Measurements from ENCODE around the gene TMC6.

Gene TMC6

GRCh38 chr17:78137392-78138203, 9.0 kb upstream of the TMC6 start:
- no peak for DNase-seq (ENCODE audit: low spot score)

- no peak for DNase-seq (ENCODE audit: low spot score)
These were observed 7.4 kb upstream of the TMC6 start for GRCh38 chr17:78135858-78136500.

DNA sequence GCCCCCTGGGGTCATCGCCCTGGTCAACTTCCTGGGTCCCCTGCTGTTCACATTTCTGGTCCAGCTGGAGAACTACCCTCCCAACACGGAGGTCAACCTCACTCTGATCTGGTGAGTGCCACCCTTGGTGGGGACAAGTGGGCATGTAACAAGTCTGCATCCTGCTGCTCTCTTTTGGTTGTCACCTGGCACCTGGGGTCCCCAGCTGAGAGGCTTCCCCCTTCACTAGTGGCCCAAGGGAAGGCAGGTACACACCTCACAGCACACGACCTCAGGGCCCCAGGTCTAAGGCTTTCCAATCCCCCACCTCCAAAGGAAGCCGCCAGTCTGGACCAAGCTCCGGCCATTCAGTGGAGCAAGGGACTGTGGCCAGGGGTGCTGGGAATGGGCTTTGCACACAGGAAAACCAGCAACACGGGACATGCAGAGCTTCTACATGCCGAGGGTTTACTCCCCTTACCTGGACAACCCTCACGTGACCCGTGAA, 6.4 kb upstream of the TMC6 start:
- no peak for DNase-seq (ENCODE audit: low spot score)

- peak; percentile 65 for DNase-seq (ENCODE audit: low spot score)
These were observed 5.7 kb upstream of the TMC6 start for GRCh38 chr17:78133971-78134898.

- DNase-seq (ENCODE audit: low spot score), result no peak
These were observed 4.8 kb upstream of the TMC6 start for GRCh38 chr17:78133179-78133951.

- no peak for DNase-seq (ENCODE audit: low spot score)
These were observed 4.2 kb upstream of the TMC6 start for GRCh38 chr17:78132767-78133178.

DNA sequence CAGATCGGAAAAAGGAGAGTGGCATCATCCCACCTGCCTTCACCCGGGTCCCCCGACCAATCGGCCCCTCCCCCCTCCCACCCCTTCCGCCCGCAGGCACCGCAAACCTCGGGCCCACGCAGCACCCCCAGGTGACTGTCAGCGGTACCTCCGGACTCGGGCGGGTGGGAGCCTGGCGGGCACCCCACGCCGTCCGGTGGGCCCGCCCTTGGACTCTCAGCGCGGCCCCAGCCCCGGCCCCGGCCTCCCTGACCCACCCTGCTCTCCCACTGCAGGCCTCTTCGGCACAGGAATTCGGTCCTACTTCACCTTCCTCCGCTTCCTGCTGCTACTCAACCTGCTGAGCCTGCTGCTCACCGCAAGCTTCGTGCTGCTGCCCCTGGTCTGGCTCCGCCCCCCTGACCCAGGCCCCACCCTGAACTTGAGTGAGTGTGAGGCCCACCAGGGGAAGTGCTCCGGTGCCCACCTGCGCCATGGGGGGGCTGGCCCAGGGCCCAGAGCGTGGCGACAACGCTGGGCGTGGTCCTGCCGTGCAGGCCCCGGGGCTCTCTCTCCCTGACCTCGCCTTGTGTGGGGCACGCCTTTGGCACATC, 3.6 kb upstream of the TMC6 start:
- DNase-seq (ENCODE audit: low spot score), result no peak

GRCh38 chr17:78131172-78132083, 2.9 kb upstream of the TMC6 start:
- peak; percentile 56 for DNase-seq (ENCODE audit: low spot score)

- peak; percentile 71 for DNase-seq (ENCODE audit: low spot score)
These were observed 2.0 kb upstream of the TMC6 start, which contains the start of gene TMC8 for GRCh38 chr17:78130437-78131101. TMC8 (plus strand) TSS chr17:78130771; CDS start chr17:78131589, 818 bp downstream.

DNA sequence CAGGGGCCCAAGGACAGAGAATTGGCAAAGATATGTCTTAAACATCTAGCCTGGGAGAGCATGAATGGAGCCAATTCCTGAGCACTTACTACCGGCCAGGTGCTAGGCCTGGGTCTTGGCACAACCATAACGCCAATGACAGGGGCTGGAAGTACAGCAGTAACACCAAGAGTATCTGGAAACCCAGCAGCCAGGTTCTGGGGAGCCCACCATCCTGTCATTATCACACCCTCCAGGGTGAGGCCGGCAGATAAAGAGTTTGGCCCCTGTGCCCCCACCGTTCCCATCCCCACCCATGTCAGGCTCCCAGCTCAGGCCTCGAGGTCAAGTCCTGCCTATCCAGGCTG, 1.5 kb upstream of the TMC6 start:
- DNase-seq (ENCODE audit: low spot score), result no peak

DNA sequence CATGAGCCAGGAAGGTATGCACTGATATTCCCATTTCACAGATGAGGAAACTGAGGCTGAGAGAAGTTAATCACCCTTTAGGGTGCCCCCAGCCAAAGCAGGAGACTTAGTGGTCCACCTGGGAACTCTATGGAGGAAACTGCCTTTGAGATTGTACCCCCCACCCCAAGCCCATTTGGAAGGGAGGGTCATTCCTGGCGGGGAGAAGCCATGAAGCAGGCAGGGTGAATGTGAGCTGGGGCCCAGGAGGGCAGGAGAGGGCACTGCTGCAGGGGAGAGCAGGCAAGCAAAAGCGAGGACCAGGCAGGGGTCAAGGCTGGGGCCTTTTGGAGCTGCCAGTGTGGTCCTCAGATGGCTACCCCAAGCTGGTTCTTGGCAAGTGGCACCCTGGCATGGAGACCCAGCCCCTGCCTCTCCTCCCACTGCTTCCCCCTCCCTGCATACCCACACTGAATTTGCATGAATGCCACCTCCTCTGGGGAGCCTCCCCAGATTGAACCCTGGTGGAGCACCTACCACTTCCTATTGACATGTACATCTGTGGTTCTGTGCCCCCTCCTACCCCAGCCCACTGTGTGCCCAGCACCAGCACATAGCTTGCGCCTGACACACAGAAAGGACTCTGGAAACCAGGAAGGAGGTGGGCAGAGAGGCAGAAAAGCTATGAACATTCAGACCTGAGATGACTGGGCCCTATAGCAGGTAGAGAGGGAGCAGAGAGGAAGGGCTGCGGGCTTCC, 965 bp upstream of the TMC6 start:
- DNase-seq (ENCODE audit: low spot score), result no peak

- DNase-seq (ENCODE audit: low spot score), result no peak
These were observed 536 bp downstream of the TMC6 start for GRCh38 chr17:78127888-78128550.

- peak; percentile 92 for DNase-seq (ENCODE audit: low spot score)
These were observed 1.2 kb downstream of the TMC6 start for GRCh38 chr17:78127239-78127887.

DNA sequence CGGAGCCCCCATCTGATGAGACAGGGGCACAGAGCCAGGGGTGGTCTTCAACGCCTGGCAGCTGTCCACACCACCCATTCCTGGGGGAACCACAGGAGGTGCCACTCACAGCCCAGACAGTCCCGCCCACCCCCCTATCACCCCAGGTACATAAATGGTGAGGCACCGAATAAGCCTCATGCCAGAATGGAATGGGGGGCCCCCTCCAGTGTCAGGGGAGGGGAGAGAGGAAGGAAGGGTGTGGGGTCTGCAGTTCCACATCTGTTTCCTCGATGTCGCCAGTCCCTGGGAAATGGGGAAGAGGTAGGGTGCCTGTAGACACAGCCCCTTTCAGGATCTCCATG, 1.7 kb downstream of the TMC6 start:
- DNase-seq (ENCODE audit: low spot score), result no peak

GRCh38 chr17:78125976-78126894, 2.3 kb downstream of the TMC6 start:
- DNase-seq (ENCODE audit: low spot score), result no peak

DNA sequence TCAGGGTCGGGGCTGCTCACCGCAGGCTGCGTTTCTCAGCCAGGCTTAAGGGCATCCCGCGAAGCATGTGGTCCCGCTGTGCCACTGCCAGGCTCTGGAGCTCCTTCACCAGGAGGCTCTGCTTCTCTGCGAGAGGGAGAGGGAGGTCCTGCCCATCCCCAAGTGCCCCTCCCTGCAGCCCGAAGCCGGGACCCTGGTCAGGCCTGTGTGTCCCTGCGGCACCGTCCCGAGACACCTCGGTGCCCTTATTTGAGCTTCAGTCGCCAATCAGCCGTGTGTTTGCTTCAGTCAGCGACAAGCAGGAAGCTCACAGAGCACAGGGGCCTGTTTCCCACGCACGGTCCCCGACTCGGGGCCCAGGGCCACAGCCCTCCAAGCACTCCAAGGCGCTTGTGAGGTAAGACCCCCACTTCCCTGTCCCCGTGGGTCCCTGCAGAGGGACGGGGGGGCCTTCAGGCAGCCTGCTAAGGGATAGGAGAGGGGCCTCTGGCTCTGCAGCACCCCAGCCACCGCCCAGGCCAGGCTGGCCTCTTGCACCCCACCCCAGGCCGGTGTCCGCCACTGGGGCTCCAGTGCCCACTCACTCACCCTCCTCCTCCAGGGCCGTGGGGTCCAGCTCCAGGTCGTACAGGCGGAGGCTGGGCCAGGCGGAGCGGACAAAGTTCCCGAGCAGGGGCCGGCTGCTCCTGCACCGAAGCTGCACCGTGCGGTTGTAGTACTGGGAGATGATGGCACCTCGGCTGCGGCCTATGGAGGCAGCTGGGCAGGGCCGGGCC, 3.2 kb downstream of the TMC6 start:
- no peak for DNase-seq (ENCODE audit: low spot score)
